Fibroblast of gingiva (primary cell): Measurements from ENCODE around the gene ZIC4.

Experiments
- DNase-seq: peaks from one replicate; pipeline ENCODE4 v3.0.0-alpha.2; 2011; ENCODE audit warnings: low read depth

The ZIC4 gene

GRCh38 chr3:147370349-147370748, 36.0 kb downstream of the ZIC4 start:
- no peak for DNase-seq

GRCh38 chr3:147369661-147370123, 36.7 kb downstream of the ZIC4 start:
- no peak for DNase-seq

GRCh38 chr3:147369231-147369630, 37.1 kb downstream of the ZIC4 start:
- DNase-seq = no peak

GRCh38 chr3:147368561-147369221, 37.7 kb downstream of the ZIC4 start:
- no peak for DNase-seq

- DNase-seq = no peak
These were observed 38.2 kb downstream of the ZIC4 start for GRCh38 chr3:147368151-147368550.

GRCh38 chr3:147367676-147368075, 38.7 kb downstream of the ZIC4 start:
- no peak for DNase-seq

GRCh38 chr3:147365196-147366115, 40.9 kb downstream of the ZIC4 start:
- no peak for DNase-seq

GRCh38 chr3:147364771-147365170, 41.6 kb downstream of the ZIC4 start:
- DNase-seq = no peak

GRCh38 chr3:147361454-147362420, 44.6 kb downstream of the ZIC4 start:
- no peak for DNase-seq

GRCh38 chr3:147360646-147361453, 45.5 kb downstream of the ZIC4 start:
- no peak for DNase-seq

GRCh38 chr3:147360051-147360439, 46.3 kb downstream of the ZIC4 start:
- no peak for DNase-seq

- no peak for DNase-seq
These were observed 46.9 kb downstream of the ZIC4 start for GRCh38 chr3:147359177-147360050.

GRCh38 chr3:147358144-147358992, 48.0 kb downstream of the ZIC4 start:
- DNase-seq = no peak

- DNase-seq = no peak
These were observed 49.1 kb downstream of the ZIC4 start for GRCh38 chr3:147356909-147357900.

GRCh38 chr3:147356145-147356908, 50.0 kb downstream of the ZIC4 start:
- DNase-seq = no peak

- DNase-seq = no peak
These were observed 50.6 kb downstream of the ZIC4 start for GRCh38 chr3:147355753-147356090.

- no peak for DNase-seq
These were observed 51.1 kb downstream of the ZIC4 start for GRCh38 chr3:147355084-147355752.
